Measurements from ENCODE around the gene STEEP1. TPM values are rescaled to one million over a fixed set of nuclear protein-coding genes. Genes with fewer than 3 reads are reported as not detected.

Gene STEEP1
- total and polyA plus RNA-seq, 2 donors (not counting 3 experiments of a cell fraction or from before 2014, with no cell fraction given): 12.1 to 23.1 TPM

GRCh38 chrX:119529345-119530276 is 35.6 kb downstream of the STEEP1 start:
- ChIA-PET POLR2A (no interaction called here), CTCF (no interaction called here)
- no peak overlapping the region for H3K4me2 ChIP-seq (ENCODE audit: insufficient read depth, low read length)
- TF ChIP-seq FOS (IDR thresholded peaks at IDR 0.05; ENCODE audit: borderline replicate concordance, insufficient read depth, low read length): no peak
- dilution Hi-C loops (cut with MboI; ENCODE audit: extremely low pct_ligation_motif_present, low sequenced_read_pairs) (no loop called here), intact Hi-C loops (cut with micrococcal nuclease) (no loop called here)
- no peak for FAIRE-seq
- H3K27ac ChIP-seq (ENCODE audit: insufficient read depth, low read depth, low read length): no peak overlapping the region
- no peaks in the 10 kb centered on the region for H3K27me3 ChIP-seq (ENCODE audit: control insufficient read depth in 2 of 2, insufficient read depth in 2 of 2, low read length in 2 of 2)
- no peak for DNase-seq (ENCODE audit: low read depth, low spot score)
- no peaks in the 10 kb centered on the region for H3K9me3 ChIP-seq (replicated peaks; ENCODE audit: control insufficient read depth, insufficient read depth, low read length)
- H3K4me1 ChIP-seq (ENCODE audit: control insufficient read depth, extremely low read depth, insufficient read depth, low read length): no peaks in the 10 kb centered on the region
- H4K20me1 ChIP-seq (replicated peaks; ENCODE audit: control insufficient read depth, extremely low read depth, insufficient read depth, low read length): no peaks in the 10 kb centered on the region
- no peaks in the 10 kb centered on the region for H3K36me3 ChIP-seq (ENCODE audit: control insufficient read depth in 2 of 2, extremely low read depth in 1 of 2, insufficient read depth in 2 of 2, low read length in 2 of 2)
- H3K79me2 ChIP-seq (ENCODE audit: control insufficient read depth, insufficient read depth, low read length): no peaks in the 10 kb centered on the region
- no peak overlapping the region for H3K4me3 ChIP-seq (replicated peaks in 1 of 3; ENCODE audit: insufficient read depth in 1 of 3, low read depth in 1 of 3, low read length in 3 of 3)
- H2AFZ ChIP-seq (ENCODE audit: low read depth, low read length): no peak overlapping the region
- no peak overlapping the region for H3K9ac ChIP-seq (replicated peaks; ENCODE audit: extremely low read depth, insufficient read depth, low read length)
- no TSS peak for BruUV-seq (replicated peaks)
- H3K9me1 ChIP-seq (replicated peaks; ENCODE audit: control insufficient read depth, extremely low read depth, insufficient read depth, low read length): no peaks in the 10 kb centered on the region

GRCh38 chrX:119523664-119524184 is 41.5 kb downstream of the STEEP1 start:
- dilution Hi-C loops (cut with MboI; ENCODE audit: extremely low pct_ligation_motif_present, low sequenced_read_pairs): no loop called here
- Histone ChIP-seq H3K79me2 (ENCODE audit: control insufficient read depth, insufficient read depth, low read length) (no peaks in the 10 kb centered on the region), H4K20me1 (replicated peaks; ENCODE audit: control insufficient read depth, extremely low read depth, insufficient read depth, low read length) (no peaks in the 10 kb centered on the region), H3K27ac (ENCODE audit: insufficient read depth, low read depth, low read length) (no peak overlapping the region), H3K4me2 (ENCODE audit: insufficient read depth, low read length) (no peak overlapping the region), H3K36me3 (ENCODE audit: control insufficient read depth in 2 of 2, extremely low read depth in 1 of 2, insufficient read depth in 2 of 2, low read length in 2 of 2) (no peaks in the 10 kb centered on the region), H3K9me1 (replicated peaks; ENCODE audit: control insufficient read depth, extremely low read depth, insufficient read depth, low read length) (no peaks in the 10 kb centered on the region), H3K9ac (replicated peaks; ENCODE audit: extremely low read depth, insufficient read depth, low read length) (no peak overlapping the region), H3K27me3 (ENCODE audit: control insufficient read depth in 2 of 2, insufficient read depth in 2 of 2, low read length in 2 of 2) (no peaks in the 10 kb centered on the region), H3K4me1 (ENCODE audit: control insufficient read depth, extremely low read depth, insufficient read depth, low read length) (no peaks in the 10 kb centered on the region), H2AFZ (ENCODE audit: low read depth, low read length) (no peak overlapping the region), H3K9me3 (replicated peaks; ENCODE audit: control insufficient read depth, insufficient read depth, low read length) (no peaks in the 10 kb centered on the region), H3K4me3 (replicated peaks in 1 of 3; ENCODE audit: insufficient read depth in 1 of 3, low read depth in 1 of 3, low read length in 3 of 3) (no peak overlapping the region)
- DNase-seq (ENCODE audit: low read depth, low spot score): no peak
- TF ChIP-seq FOS (IDR thresholded peaks at IDR 0.05; ENCODE audit: borderline replicate concordance, insufficient read depth, low read length) (no peak), JUN (IDR thresholded peaks at IDR 0.05; ENCODE audit: borderline replicate concordance, insufficient read depth, insufficient read length, low read depth) (no peak)
- intact Hi-C loops (cut with micrococcal nuclease): no loop called here
- CTCF ChIA-PET: interaction anchor here (0.7 kb wide), 1 partner anchor 11 kb away, joined by 4 read pairs; no protein-coding TSS in a partner anchor
- BruUV-seq (replicated peaks): no TSS peak
- POLR2A ChIA-PET: no interaction called here
- no peak for FAIRE-seq

All from endothelial cell of umbilical vein (primary cell).